Measurements from ENCODE around the gene SGIP1.

The SGIP1 gene

DNA sequence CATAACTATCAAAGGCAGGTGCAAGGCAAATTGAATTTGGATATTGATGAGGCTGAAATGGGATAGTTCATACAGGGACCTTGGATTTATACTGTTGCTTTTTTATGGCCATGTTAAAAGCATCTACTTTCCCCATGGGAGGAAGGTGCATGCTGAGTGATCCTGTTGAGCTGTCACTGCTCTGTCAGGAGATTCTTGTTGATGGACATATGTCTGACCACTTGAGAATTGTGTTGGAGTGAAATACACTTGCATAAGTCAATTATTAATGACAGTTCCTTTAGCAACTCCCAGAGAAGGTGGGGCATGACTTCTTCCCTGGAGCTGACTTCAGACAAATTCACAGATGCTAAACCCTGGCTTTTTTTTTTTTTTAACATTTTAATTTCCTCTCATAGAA lies 159.9 kb downstream of the SGIP1 start:
- Histone ChIP-seq H3K4me3 (ENCODE audit: low read depth in 1 of 2, low read length in 1 of 2) (no peak overlapping the region), H3K4me1 (ENCODE audit: control insufficient read depth in 1 of 2, insufficient read depth in 1 of 2, low read depth in 1 of 2, low read length in 1 of 2) (no peaks in the 10 kb centered on the region), H3K27me3 (no peaks in the 10 kb centered on the region), H3K9me3 (no peaks in the 10 kb centered on the region), H3K36me3 (no peaks in the 10 kb centered on the region), H3K27ac (no peak overlapping the region)
- TF ChIP-seq, protein P1, sequence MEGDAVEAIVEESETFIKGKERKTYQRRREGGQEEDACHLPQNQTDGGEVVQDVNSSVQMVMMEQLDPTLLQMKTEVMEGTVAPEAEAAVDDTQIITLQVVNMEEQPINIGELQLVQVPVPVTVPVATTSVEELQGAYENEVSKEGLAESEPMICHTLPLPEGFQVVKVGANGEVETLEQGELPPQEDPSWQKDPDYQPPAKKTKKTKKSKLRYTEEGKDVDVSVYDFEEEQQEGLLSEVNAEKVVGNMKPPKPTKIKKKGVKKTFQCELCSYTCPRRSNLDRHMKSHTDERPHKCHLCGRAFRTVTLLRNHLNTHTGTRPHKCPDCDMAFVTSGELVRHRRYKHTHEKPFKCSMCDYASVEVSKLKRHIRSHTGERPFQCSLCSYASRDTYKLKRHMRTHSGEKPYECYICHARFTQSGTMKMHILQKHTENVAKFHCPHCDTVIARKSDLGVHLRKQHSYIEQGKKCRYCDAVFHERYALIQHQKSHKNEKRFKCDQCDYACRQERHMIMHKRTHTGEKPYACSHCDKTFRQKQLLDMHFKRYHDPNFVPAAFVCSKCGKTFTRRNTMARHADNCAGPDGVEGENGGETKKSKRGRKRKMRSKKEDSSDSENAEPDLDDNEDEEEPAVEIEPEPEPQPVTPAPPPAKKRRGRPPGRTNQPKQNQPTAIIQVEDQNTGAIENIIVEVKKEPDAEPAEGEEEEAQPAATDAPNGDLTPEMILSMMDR (IDR thresholded peaks at IDR 0.05), result no peak

DNA sequence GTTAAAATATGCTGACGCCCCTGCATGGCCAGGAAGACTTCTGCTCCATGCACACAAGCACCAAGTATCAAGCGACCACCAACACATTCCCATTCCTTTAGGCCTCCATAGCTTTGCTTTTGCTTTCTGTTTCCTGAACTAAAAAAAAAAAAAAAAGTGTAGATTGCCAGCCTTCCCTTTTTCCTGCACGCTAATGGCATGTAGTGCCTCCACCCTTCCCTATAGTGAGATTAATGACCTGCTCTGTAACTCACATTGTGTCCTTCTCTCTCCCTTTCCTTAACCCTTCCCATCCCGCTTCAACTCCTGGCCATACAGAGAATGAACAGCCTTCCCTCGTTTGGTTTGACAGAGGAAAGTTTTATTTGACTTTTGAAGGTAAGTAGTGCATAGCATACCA lies 161.2 kb downstream of the SGIP1 start:
- H3K36me3 ChIP-seq, result no peaks in the 10 kb centered on the region
- no peaks in the 10 kb centered on the region for H3K9me3 ChIP-seq
- H3K27me3 ChIP-seq, result no peaks in the 10 kb centered on the region
- no peaks in the 10 kb centered on the region for H3K4me1 ChIP-seq (ENCODE audit: control insufficient read depth in 1 of 2, insufficient read depth in 1 of 2, low read depth in 1 of 2, low read length in 1 of 2)
- no peak overlapping the region for H3K4me3 ChIP-seq (ENCODE audit: low read depth in 1 of 2, low read length in 1 of 2)
- H3K27ac ChIP-seq, result no peak overlapping the region
- TF ChIP-seq, protein P1 (IDR thresholded peaks at IDR 0.05), result no peak

DNA sequence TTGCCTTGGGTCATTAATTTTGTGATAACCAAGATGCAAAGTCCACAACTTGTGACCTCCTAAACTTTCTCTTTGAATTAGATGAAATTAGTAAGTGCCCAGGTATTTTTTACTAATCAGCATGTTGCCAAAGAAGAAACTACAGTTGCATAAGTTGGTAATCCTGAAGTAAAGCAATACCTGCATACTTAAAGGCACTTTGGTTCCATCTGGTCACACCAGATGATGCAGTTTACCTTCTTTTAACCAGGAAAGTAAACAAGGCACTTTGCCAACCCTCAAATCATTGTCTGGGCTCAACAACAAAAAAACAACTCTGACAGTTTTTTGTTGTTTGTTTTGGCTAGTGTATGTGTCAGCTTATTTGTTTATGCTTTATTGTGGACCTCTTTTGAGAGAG lies 162.8 kb downstream of the SGIP1 start:
- TF ChIP-seq, protein P1 (IDR thresholded peaks at IDR 0.05), result no peak
- no peaks in the 10 kb centered on the region for H3K9me3 ChIP-seq
- H3K27ac ChIP-seq, result no peak overlapping the region
- no peaks in the 10 kb centered on the region for H3K27me3 ChIP-seq
- H3K36me3 ChIP-seq, result no peaks in the 10 kb centered on the region
- H3K4me1 ChIP-seq (ENCODE audit: control insufficient read depth in 1 of 2, insufficient read depth in 1 of 2, low read depth in 1 of 2, low read length in 1 of 2), result no peaks in the 10 kb centered on the region
- H3K4me3 ChIP-seq (ENCODE audit: low read depth in 1 of 2, low read length in 1 of 2), result no peak overlapping the region

DNA sequence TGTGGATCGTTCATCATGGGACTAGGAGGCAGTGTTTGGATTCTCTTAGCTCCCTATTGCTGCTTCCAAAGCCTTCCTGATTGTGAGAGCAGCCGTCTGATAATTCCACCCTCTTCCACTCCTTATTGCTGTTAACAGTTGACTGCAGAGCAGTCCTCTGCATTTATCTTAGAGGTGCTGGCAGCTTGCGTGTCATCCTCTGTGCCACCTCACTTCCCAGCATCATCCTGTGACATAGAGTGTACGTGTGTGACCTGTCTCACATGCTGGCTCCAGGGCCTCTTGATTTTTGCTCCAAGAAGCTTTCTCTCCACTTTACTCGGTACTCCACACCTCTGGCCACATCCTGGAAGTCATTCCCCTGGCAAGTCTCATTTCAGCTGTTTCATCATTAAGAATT lies 165.3 kb downstream of the SGIP1 start:
- TF ChIP-seq, protein P1 (IDR thresholded peaks at IDR 0.05), result no peak
- Histone ChIP-seq H3K4me1 (ENCODE audit: control insufficient read depth in 1 of 2, insufficient read depth in 1 of 2, low read depth in 1 of 2, low read length in 1 of 2) (no peaks in the 10 kb centered on the region), H3K36me3 (no peaks in the 10 kb centered on the region), H3K27ac (no peak overlapping the region), H3K4me3 (ENCODE audit: low read depth in 1 of 2, low read length in 1 of 2) (no peak overlapping the region), H3K27me3 (no peaks in the 10 kb centered on the region), H3K9me3 (no peaks in the 10 kb centered on the region)

DNA sequence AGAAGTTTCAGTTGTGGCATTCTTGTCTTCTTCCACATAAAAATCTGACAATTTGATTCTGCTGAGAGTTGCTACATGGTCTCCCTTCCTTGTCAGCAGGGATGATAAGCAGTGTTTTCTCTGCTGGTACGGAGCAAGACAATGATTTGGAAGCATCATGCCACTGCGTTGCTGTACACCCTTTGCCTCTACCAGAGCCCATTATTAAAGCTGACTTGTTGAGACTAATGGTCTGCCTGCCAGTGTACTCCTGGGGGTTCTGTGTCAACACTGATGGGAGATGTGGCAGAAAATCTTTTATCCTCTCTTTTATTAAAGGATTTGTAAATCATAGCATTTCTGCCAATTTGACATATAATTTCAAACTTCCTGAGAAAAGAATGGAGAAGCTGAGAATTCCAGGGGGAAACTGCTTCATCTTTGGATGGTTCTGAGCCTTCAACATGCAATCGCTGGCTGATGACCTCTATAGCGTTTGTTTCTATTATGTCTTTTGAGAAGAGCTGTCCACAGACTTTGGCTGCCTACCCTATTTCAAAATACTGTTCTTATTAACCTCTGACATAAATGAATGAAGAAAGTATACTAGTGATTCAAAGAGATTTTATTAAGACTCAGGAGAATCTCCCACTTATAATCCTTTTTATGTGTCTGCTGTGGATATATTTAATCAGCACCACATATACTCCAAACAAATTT lies 170.4 kb downstream of the SGIP1 start:
- H3K9me3 ChIP-seq, result no peaks in the 10 kb centered on the region
- TF ChIP-seq, protein P1 (IDR thresholded peaks at IDR 0.05), result no peak
- no peaks in the 10 kb centered on the region for H3K27me3 ChIP-seq
- H3K4me3 ChIP-seq (ENCODE audit: low read depth in 1 of 2, low read length in 1 of 2), result no peak overlapping the region
- H3K27ac ChIP-seq, result no peak overlapping the region
- H3K4me1 ChIP-seq (ENCODE audit: control insufficient read depth in 1 of 2, insufficient read depth in 1 of 2, low read depth in 1 of 2, low read length in 1 of 2), result no peaks in the 10 kb centered on the region
- H3K36me3 ChIP-seq, result no peaks in the 10 kb centered on the region

Measured in neutrophil (primary cell).